Epithelial cell of prostate (primary cell): ENCODE measurements around the gene JPT2.
A peak's percentile ranks its signal among the peaks of the same experiment; 100 is the strongest.
"Not testable (repeated sequence)": the region's sequence is repeated elsewhere in the genome, so short reads cannot be mapped to it uniquely, and the experiment has no call there.

Experiments used
- DNase-seq: peaks from one replicate; pipeline ENCODE4 v3.0.0-alpha.2; 2011; ENCODE audit warnings: low read depth, low spot score
- H3K27ac ChIP-seq: fragments of 450-650 bp; 2 replicates; pipeline ENCODE4 v1.5.1; 2017; ENCODE audit warnings: mild to moderate bottlenecking

Gene JPT2

GRCh38 chr16:1673424-1674151 is 4.5 kb upstream of the JPT2 start:
- no peak overlapping the region for H3K27ac ChIP-seq
- no peak for DNase-seq

GRCh38 chr16:1674306-1674705 is 3.8 kb upstream of the JPT2 start:
- H3K27ac ChIP-seq, result peak overlapping the region; percentile 27
- DNase-seq, result no peak

- peak overlapping the region; percentile 27 for H3K27ac ChIP-seq
These were observed 3.1 kb upstream of the JPT2 start for GRCh38 chr16:1674751-1675664.

GRCh38 chr16:1676661-1677060 is 1.4 kb upstream of the JPT2 start:
- no peak for DNase-seq
- H3K27ac ChIP-seq, result no peak overlapping the region

More at GRCh38 chr16:1674751-1675664, 3.1 kb upstream of the JPT2 start:
- DNase-seq, result no peak

- no peak for DNase-seq
- H3K27ac ChIP-seq, result no peak overlapping the region
These were observed 740 bp upstream of the JPT2 start for GRCh38 chr16:1677339-1677738.

GRCh38 chr16:1678500-1679098 is 520 bp downstream of the JPT2 start:
- DNase-seq, result no peak
- peak overlapping the region; percentile 79 for H3K27ac ChIP-seq

- no peak for DNase-seq
- no peak overlapping the region for H3K27ac ChIP-seq
These were observed 2.3 kb downstream of the JPT2 start for GRCh38 chr16:1680361-1680760.

GRCh38 chr16:1681032-1681431 is 3.0 kb downstream of the JPT2 start:
- DNase-seq, result no peak
- no peak overlapping the region for H3K27ac ChIP-seq

GRCh38 chr16:1687427-1688316 is 9.6 kb downstream of the JPT2 start:
- peak overlapping the region; percentile 95 for H3K27ac ChIP-seq
- DNase-seq, result no peak

GRCh38 chr16:1688807-1689560 is 10.9 kb downstream of the JPT2 start:
- peak; percentile 96 for DNase-seq
- peak overlapping the region; percentile 95 for H3K27ac ChIP-seq

- H3K27ac ChIP-seq, result peak overlapping the region; percentile 95
- DNase-seq, result no peak
These were observed 11.8 kb downstream of the JPT2 start for GRCh38 chr16:1689853-1690252.

GRCh38 chr16:1690810-1691209 is 12.7 kb downstream of the JPT2 start:
- DNase-seq, result no peak
- H3K27ac ChIP-seq, result peak overlapping the region; percentile 95

- peak overlapping the region; percentile 95 for H3K27ac ChIP-seq
- DNase-seq, result no peak
These were observed 13.2 kb downstream of the JPT2 start for GRCh38 chr16:1691276-1691675.

GRCh38 chr16:1691956-1692355 is 13.9 kb downstream of the JPT2 start:
- no peak for DNase-seq
- H3K27ac ChIP-seq, result peak overlapping the region; percentile 95

- peak overlapping the region; percentile 15 for H3K27ac ChIP-seq
- DNase-seq, result no peak
These were observed 18.8 kb downstream of the JPT2 start for GRCh38 chr16:1696863-1697262.

- H3K27ac ChIP-seq, result no peak overlapping the region
These were observed 20.6 kb downstream of the JPT2 start for GRCh38 chr16:1698680-1699079.

GRCh38 chr16:1700246-1700645 is 22.2 kb downstream of the JPT2 start:
- DNase-seq, result no peak
- H3K27ac ChIP-seq, result peak overlapping the region; percentile 94

More at GRCh38 chr16:1698680-1699079, 20.6 kb downstream of the JPT2 start:
- DNase-seq, result no peak

- peak overlapping the region; percentile 94 for H3K27ac ChIP-seq
These were observed 23.3 kb downstream of the JPT2 start for GRCh38 chr16:1701216-1701878.

GRCh38 chr16:1705324-1705687 is 27.2 kb downstream of the JPT2 start:
- H3K27ac ChIP-seq, result peak overlapping the region; percentile 94
- not testable (repeated sequence) for DNase-seq

More at GRCh38 chr16:1701216-1701878, 23.3 kb downstream of the JPT2 start:
- peak; percentile 76 for DNase-seq
